Measurements from ENCODE around the gene AGT.

AGT gene

DNA sequence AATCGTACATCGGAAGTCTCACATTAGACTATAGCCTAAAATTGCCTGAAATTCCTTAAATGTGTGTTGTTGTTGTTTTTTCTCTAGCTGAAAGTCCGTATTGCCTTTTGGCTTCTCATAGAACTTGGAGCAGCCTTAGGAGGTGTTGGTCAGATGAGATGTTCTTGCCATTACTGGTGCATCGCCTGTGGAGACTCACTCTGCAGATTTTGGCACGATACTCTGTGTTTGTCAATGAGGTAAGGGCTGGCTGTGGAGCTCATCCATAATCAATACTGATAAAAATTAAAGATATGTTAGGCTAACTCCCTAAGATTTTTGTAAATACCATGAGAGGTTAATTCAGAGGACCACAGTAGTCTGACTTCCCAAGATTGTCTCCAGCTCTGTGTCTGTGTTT, 28.9 kb downstream of the AGT start:
- H3K27me3 Mint-ChIP-seq (ENCODE audit: low read depth, poor library complexity): no peaks in the 10 kb centered on the region
- H3K4me3 Mint-ChIP-seq: no peak overlapping the region
- no peak overlapping the region for H3K27ac Mint-ChIP-seq
- TF ChIP-seq, protein P1, sequence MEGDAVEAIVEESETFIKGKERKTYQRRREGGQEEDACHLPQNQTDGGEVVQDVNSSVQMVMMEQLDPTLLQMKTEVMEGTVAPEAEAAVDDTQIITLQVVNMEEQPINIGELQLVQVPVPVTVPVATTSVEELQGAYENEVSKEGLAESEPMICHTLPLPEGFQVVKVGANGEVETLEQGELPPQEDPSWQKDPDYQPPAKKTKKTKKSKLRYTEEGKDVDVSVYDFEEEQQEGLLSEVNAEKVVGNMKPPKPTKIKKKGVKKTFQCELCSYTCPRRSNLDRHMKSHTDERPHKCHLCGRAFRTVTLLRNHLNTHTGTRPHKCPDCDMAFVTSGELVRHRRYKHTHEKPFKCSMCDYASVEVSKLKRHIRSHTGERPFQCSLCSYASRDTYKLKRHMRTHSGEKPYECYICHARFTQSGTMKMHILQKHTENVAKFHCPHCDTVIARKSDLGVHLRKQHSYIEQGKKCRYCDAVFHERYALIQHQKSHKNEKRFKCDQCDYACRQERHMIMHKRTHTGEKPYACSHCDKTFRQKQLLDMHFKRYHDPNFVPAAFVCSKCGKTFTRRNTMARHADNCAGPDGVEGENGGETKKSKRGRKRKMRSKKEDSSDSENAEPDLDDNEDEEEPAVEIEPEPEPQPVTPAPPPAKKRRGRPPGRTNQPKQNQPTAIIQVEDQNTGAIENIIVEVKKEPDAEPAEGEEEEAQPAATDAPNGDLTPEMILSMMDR (IDR thresholded peaks at IDR 0.05): no peak
- no peaks in the 10 kb centered on the region for H3K4me1 Mint-ChIP-seq
- no peaks in the 10 kb centered on the region for H3K9me3 Mint-ChIP-seq
- H3K36me3 Mint-ChIP-seq (ENCODE audit: low read depth): peaks cover 63% of the 10 kb centered on the region
- DNase-seq: no peak

DNA sequence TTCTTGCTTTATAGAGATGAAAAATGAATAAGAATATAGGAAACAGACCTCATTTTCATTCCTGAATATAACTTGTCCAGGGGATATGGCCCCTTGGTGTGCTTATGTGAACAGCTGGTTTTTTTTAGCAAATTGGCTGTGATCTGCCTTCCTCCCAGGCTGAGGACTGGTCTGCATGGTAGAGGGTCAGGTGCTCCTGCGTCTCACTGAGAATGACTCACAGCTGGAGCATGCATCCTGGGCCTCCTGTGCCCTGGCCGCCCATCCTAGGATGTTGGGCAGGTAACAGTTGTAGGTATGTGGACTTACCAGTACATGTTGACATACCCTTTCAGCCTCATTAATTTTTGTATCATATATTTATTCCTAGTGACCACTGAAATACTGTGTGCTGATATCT, 29.8 kb downstream of the AGT start:
- no peaks in the 10 kb centered on the region for H3K27me3 Mint-ChIP-seq (ENCODE audit: low read depth, poor library complexity)
- TF ChIP-seq, protein P1 (IDR thresholded peaks at IDR 0.05): no peak
- H3K36me3 Mint-ChIP-seq (ENCODE audit: low read depth): peaks cover 65% of the 10 kb centered on the region
- no peak overlapping the region for H3K27ac Mint-ChIP-seq
- H3K4me3 Mint-ChIP-seq: no peak overlapping the region
- no peaks in the 10 kb centered on the region for H3K9me3 Mint-ChIP-seq
- DNase-seq: no peak
- no peaks in the 10 kb centered on the region for H3K4me1 Mint-ChIP-seq

DNA sequence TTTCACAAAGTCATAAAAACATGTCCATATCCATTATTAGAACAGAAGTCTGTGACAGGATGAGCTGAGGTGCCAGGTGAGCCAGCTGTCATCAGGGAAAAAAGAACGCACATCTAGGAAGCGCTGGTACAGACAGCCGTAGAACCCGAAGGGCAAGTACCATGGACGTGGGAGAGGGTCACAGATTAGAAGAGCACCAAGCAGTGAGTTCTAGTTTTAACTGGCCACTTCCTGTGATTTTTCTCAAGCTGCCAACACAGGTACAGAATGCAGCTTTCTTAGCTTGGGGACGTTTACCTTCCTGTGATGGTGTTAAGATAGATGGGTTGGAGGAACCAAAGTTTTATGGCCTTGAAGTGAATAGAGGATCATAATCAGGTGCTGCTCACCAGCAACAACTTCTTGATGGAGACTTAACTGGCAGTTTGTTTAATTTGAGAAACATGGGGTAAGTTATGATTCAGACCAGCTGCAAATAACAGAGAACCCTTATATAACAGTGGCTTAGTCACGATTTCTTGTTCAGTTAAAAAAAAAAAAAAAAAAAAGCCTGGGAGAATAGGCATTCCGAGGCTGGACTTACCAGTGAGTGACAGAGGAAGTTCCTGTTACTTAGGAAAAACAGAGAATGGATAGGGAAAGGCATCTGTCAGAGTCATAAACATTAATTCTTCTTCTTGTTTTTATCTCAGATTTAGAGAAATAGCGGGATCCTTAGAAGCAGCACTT, 30.9 kb downstream of the AGT start:
- Mint-ChIP-seq H3K9me3 (no peaks in the 10 kb centered on the region), H3K27ac (no peak overlapping the region), H3K36me3 (ENCODE audit: low read depth) (peaks cover 70% of the 10 kb centered on the region), H3K4me1 (no peaks in the 10 kb centered on the region), H3K4me3 (no peak overlapping the region), H3K27me3 (ENCODE audit: low read depth, poor library complexity) (no peaks in the 10 kb centered on the region)
- DNase-seq: no peak
- TF ChIP-seq, protein P1 (IDR thresholded peaks at IDR 0.05): no peak

DNA sequence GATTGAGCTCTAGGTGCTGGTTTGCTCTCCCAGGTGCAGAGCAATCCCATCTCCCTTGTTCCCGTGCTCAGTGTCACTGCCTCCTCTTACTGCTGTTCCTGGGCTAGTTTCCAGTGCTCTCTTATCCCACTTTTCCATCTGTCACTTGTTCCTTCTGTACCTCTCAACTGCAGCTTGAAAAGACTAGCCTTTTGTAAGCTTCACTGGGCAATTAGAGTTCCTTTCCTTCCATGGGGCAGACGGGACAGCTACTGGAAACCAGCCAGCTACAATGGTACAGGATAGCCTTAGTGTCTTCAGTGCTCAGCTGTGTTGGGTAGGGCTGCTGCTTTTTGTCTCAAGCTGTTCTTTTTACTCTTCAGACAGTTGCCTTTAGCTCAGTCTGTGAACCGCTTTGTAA, 31.6 kb downstream of the AGT start:
- no peaks in the 10 kb centered on the region for H3K4me1 Mint-ChIP-seq
- no peaks in the 10 kb centered on the region for H3K27me3 Mint-ChIP-seq (ENCODE audit: low read depth, poor library complexity)
- DNase-seq: no peak
- TF ChIP-seq, protein P1 (IDR thresholded peaks at IDR 0.05): no peak
- no peaks in the 10 kb centered on the region for H3K9me3 Mint-ChIP-seq
- H3K36me3 Mint-ChIP-seq (ENCODE audit: low read depth): peaks cover 73% of the 10 kb centered on the region
- H3K27ac Mint-ChIP-seq: peak overlapping the region; percentile 19
- H3K4me3 Mint-ChIP-seq: no peak overlapping the region

DNA sequence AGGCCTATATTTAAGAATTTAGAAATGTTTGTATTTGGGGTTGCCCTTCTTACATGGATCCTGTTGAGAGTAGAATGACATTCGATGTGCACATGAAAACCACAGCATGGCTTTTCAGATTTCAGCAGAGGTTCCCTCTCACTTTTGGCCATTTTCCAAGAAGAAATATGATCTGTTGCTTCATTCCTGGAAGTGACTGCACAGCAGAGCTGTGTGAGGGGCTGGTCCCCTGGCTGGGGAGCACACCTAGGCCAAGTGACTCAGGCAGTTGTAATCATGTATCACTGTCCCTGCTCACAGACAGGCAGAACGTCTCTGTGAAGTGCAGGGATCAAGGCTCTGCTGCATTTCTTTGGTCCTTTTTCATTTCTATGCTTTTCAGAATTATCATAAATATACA, 32.3 kb downstream of the AGT start:
- H3K9me3 Mint-ChIP-seq: peaks cover 6% of the 10 kb centered on the region

More for the DNA sequence above, 32.3 kb downstream of the AGT start:
- TF ChIP-seq, protein P1 (IDR thresholded peaks at IDR 0.05): no peak
- no peak for DNase-seq
- H3K4me3 Mint-ChIP-seq: no peak overlapping the region
- H3K27ac Mint-ChIP-seq: no peak overlapping the region
- H3K27me3 Mint-ChIP-seq (ENCODE audit: low read depth, poor library complexity): no peaks in the 10 kb centered on the region
- H3K4me1 Mint-ChIP-seq: no peaks in the 10 kb centered on the region
- H3K36me3 Mint-ChIP-seq (ENCODE audit: low read depth): peaks cover 73% of the 10 kb centered on the region
